ENCODE measurements around the gene ROBO1. TPM values are rescaled to one million over a fixed set of nuclear protein-coding genes. Genes with fewer than 3 reads are reported as not detected.

The ROBO1 gene
- total RNA-seq, 1 donor from 2014 or later, result 169 TPM

- H3K4me1 Mint-ChIP-seq, result peaks cover 5% of the 10 kb centered on the region
- Histone ChIP-seq H3K36me3 (no peaks in the 10 kb centered on the region), H3F3A (ENCODE audit: low read depth) (no peaks in the 10 kb centered on the region), H4K20me1 (ENCODE audit: low read depth) (peaks cover 3% of the 10 kb centered on the region), H3K27ac (no peak overlapping the region), H3K4me1 (peaks cover 12% of the 10 kb centered on the region), H2AFZ (replicated peaks) (no peak overlapping the region), H3K9ac (no peak overlapping the region), H3K27me3 (no peaks in the 10 kb centered on the region), H3K9me3 (ENCODE audit: low read depth) (no peaks in the 10 kb centered on the region), H3K4me3 (no peak overlapping the region), H3K4me2 (no peak overlapping the region), H3K79me2 (ENCODE audit: low read depth) (peaks cover 56% of the 10 kb centered on the region)
- no peaks in the 10 kb centered on the region for H3K36me3 Mint-ChIP-seq
- H3K9me3 Mint-ChIP-seq, result peaks cover 3% of the 10 kb centered on the region
- H3K4me3 Mint-ChIP-seq, result no peak overlapping the region
- TF ChIP-seq EZH2 (IDR thresholded peaks at IDR 0.05) (no peak), CTCF (IDR thresholded peaks at IDR 0.05) (no peak), EZH2phosphoT487 (IDR thresholded peaks at IDR 0.05) (no peak)
- no peak for DNase-seq (ENCODE audit: low spot score)
- H3K27me3 Mint-ChIP-seq (ENCODE audit: insufficient read depth, low read depth), result no peaks in the 10 kb centered on the region
- H3K27ac Mint-ChIP-seq, result no peak overlapping the region
These were observed 1029.8 kb downstream of the ROBO1 start for GRCh38 chr3:78737988-78738387.

- peaks cover 16% of the 10 kb centered on the region for H3K4me1 ChIP-seq
- H3K36me3 ChIP-seq, result no peaks in the 10 kb centered on the region
- no peaks in the 10 kb centered on the region for H3K27me3 Mint-ChIP-seq (ENCODE audit: insufficient read depth, low read depth)
- no peak overlapping the region for H3K4me3 Mint-ChIP-seq
- no peak overlapping the region for H3K4me3 ChIP-seq
- no peak overlapping the region for H3K4me2 ChIP-seq
- no peak overlapping the region for H2AFZ ChIP-seq (replicated peaks)
- no peak for DNase-seq (ENCODE audit: low spot score)
- peaks cover 3% of the 10 kb centered on the region for H3K9me3 Mint-ChIP-seq
- H3K9ac ChIP-seq, result no peak overlapping the region
- H3F3A ChIP-seq (ENCODE audit: low read depth), result no peaks in the 10 kb centered on the region
- TF ChIP-seq EZH2phosphoT487 (IDR thresholded peaks at IDR 0.05) (no peak), EZH2 (IDR thresholded peaks at IDR 0.05) (no peak), CTCF (IDR thresholded peaks at IDR 0.05) (no peak)
- H3K27me3 ChIP-seq, result no peaks in the 10 kb centered on the region
- no peaks in the 10 kb centered on the region for H3K36me3 Mint-ChIP-seq
- peaks cover 65% of the 10 kb centered on the region for H3K79me2 ChIP-seq (ENCODE audit: low read depth)
- H3K27ac Mint-ChIP-seq, result no peak overlapping the region
- peaks cover 5% of the 10 kb centered on the region for H3K4me1 Mint-ChIP-seq
- no peak overlapping the region for H3K27ac ChIP-seq
- H4K20me1 ChIP-seq (ENCODE audit: low read depth), result peaks cover 3% of the 10 kb centered on the region
- H3K9me3 ChIP-seq (ENCODE audit: low read depth), result no peaks in the 10 kb centered on the region
These were observed 1030.9 kb downstream of the ROBO1 start for GRCh38 chr3:78736863-78737262.

- H3K36me3 ChIP-seq, result no peaks in the 10 kb centered on the region
- no peak overlapping the region for H3K27ac Mint-ChIP-seq
- no peak overlapping the region for H3K4me3 Mint-ChIP-seq
- no peak overlapping the region for H3K27ac ChIP-seq
- no peaks in the 10 kb centered on the region for H3K27me3 ChIP-seq
- H3K9me3 ChIP-seq (ENCODE audit: low read depth), result no peaks in the 10 kb centered on the region
- no peak overlapping the region for H3K4me2 ChIP-seq
- TF ChIP-seq EZH2phosphoT487 (IDR thresholded peaks at IDR 0.05) (no peak), CTCF (IDR thresholded peaks at IDR 0.05) (no peak), EZH2 (IDR thresholded peaks at IDR 0.05) (no peak)
- H2AFZ ChIP-seq (replicated peaks), result no peak overlapping the region
- no peak overlapping the region for H3K9ac ChIP-seq
- H3K79me2 ChIP-seq (ENCODE audit: low read depth), result peaks cover 66% of the 10 kb centered on the region
- H3K4me1 ChIP-seq, result peaks cover 39% of the 10 kb centered on the region
- peaks cover 9% of the 10 kb centered on the region for H3F3A ChIP-seq (ENCODE audit: low read depth)
- DNase-seq (ENCODE audit: low spot score), result no peak
- no peaks in the 10 kb centered on the region for H4K20me1 ChIP-seq (ENCODE audit: low read depth)
- no peaks in the 10 kb centered on the region for H3K27me3 Mint-ChIP-seq (ENCODE audit: insufficient read depth, low read depth)
- H3K36me3 Mint-ChIP-seq, result no peaks in the 10 kb centered on the region
- H3K4me3 ChIP-seq, result no peak overlapping the region
- peaks cover 11% of the 10 kb centered on the region for H3K4me1 Mint-ChIP-seq
- no peaks in the 10 kb centered on the region for H3K9me3 Mint-ChIP-seq
These were observed 1033.7 kb downstream of the ROBO1 start for GRCh38 chr3:78734048-78734637.
